ENCODE data around the gene GPR62.

- no peak for TF ChIP-seq POLR2A (IDR thresholded peaks at IDR 0.05)
- TF ChIP-seq CTCF (IDR thresholded peaks at IDR 0.05): no peak
These were observed 31.1 kb downstream of the GPR62 start for GRCh38 chr3:51986010-51986947.
